Measurements from ENCODE around the gene CTTNBP2NL. TPM values are rescaled to one million over a fixed set of nuclear protein-coding genes. Genes with fewer than 3 reads are reported as not detected.

Gene CTTNBP2NL
- total RNA-seq (2022; extraction: Qiagen RNA extraction; ENCODE audit: low read depth): 6.2 to 11.1 TPM (median 8.3 TPM) in 5 replicates

GRCh38 chr1:112395821-112396652 is at the start of gene CTTNBP2NL:
Gene CTTNBP2NL (plus strand): TSS chr1:112396214. CDS start chr1:112416166, 19,952 bp downstream.

GRCh38 chr1:112508278-112509004 is 112.4 kb downstream of the CTTNBP2NL start, which contains the start of gene WNT2B:
Gene WNT2B (plus strand): TSS chr1:112508965. CDS start chr1:112509263, 298 bp downstream.

Other genes with a start within 250 kb of the CTTNBP2NL start
- 0.17 to 0.47 TPM (median 0.33 TPM) in 5 replicates for gene WNT2B, start 112.8 kb downstream of the CTTNBP2NL start, total RNA-seq (2022; extraction: Qiagen RNA extraction; ENCODE audit: low read depth)
- gene ST7L, start 222.9 kb downstream of the CTTNBP2NL start, total RNA-seq (2022; extraction: Qiagen RNA extraction; ENCODE audit: low read depth): 10.6 to 13.2 TPM (median 11.6 TPM) in 5 replicates
- 62.1 to 75.2 TPM (median 69.3 TPM) in 5 replicates for gene CAPZA1, start 223.6 kb downstream of the CTTNBP2NL start, total RNA-seq (2022; extraction: Qiagen RNA extraction; ENCODE audit: low read depth)

Measured in A549 treated with DMSO at 1 μM for 4 hours (cell line).